ENCODE data around the gene PYGB.

The PYGB gene

DNA sequence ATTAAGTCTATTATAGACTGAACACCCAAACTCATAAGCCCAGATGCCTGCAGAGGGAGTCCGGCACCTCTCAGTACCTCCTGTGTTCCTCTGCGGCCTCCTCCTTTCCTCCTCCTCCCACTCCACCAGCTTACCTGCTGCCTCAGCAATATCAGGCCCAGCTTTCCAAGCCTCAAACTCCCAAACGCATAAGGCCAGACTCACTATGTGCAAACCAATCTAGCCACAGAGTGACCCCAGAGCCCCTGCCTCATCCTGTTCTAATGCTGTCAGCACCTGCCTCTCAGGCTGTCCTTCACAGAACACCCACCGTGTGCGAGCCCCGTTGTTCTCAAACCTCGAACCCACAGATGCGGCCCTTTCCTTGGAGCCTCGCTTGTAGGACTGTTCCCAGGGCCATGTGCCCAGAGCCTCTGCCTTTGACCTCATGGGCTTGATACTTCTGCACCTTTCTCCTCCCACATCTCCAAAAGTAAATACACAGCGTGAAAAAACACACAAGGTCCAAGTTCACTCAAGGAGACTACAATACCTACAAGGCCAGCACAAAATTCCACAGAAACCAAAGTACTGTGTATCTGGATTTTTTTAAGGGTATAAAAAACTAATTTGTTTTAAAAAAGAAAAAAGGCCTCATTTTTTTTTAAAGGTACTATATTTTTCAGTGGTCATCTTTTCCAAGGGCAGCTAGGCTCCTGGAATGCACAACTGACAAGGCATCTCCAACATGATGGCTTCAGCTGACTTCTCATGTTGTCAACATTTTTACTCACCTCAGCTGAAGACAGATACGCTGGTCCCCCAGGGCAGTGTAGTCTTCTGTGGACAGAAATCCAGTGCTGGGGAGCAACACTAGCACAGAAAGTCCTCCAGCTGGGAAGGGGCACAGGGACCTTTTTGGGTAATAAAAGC, 90.5 kb downstream of the PYGB start:
- no peak for DNase-seq

GRCh38 chr20:25339608-25340007, 91.7 kb downstream of the PYGB start:
- no peak for DNase-seq

DNA sequence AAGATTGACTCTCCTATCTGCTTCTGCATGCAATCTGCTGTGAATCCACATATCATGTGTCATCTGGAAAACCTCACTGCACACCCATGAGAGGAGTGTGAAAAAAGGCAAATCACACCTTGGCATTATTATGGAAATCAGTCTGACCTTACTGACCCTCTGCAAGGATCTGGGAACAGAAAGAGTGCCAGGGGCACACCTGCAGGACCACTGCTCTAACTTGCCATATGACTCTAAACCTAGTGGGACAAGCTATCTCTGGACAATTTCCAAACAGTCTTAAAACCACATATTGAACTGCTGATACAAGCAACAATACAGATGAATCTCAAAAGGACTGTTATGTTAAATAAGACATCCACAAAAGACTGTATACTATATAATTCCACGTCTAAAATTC, 92.5 kb downstream of the PYGB start:
- no peak for DNase-seq

DNA sequence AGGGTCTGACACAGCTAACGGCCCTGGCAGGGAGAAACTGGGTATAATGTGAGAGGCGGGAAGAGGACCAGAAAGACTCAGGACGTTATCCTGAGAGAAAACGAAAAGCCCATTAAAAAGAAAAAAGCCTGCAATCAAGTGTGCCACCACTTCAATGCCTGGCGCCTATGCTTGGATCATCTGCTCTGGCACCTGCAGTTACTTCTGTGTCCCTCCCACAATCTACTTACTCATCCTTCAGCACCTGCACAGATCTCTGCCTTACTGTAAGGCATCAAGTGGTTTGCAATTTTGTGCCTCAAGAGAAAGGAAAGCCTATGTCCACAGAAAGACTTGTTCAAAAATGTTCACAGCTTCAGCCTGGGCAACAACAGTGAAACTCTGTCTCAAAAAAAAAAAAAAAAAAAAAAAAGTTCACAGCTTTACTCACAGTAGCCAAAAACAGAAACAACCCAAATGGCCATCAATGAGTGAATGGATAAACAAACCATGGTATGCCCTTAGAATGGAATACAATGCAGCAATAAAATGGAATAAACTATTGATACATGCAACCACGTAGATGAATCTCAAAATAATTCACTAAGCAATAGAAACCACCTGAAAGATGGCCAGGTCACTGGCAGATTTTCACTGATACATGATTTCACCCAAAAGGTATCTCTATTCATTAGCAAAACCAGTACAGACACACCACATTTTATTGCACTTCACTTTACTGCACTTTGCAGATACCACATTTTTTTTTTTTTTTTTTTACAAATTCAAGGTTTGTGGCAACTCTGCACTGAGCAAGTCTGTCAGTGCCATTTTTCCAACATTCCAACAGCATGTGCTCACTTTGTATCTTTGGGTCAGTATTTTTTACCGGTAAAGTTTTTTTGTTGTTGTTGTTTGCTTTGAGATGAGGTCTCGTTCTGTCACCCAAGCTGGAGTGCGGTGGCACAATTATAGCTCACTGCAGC, 94.1 kb downstream of the PYGB start:
- DNase-seq: no peak

- no peak for DNase-seq
Measured at GRCh38 chr20:25344634-25345033, 96.7 kb downstream of the PYGB start.

DNA sequence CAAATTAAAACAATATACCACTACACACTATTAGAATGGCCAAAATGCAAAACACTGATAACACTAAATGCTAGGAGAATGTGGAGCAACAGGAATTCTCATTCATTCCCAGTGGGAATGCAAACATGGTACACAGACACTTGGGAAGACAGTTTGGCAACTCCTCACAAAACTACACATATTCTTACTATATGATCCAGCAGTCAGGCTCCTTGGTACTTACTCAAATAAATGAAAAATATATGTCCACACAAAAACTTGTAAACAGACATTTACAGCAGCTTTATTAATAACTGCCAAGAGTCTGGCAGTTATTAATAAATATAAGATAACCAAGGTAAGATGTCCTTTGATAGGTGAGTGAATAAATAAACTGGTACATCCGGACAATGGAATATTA, 97.8 kb downstream of the PYGB start:
- DNase-seq: no peak

DNA sequence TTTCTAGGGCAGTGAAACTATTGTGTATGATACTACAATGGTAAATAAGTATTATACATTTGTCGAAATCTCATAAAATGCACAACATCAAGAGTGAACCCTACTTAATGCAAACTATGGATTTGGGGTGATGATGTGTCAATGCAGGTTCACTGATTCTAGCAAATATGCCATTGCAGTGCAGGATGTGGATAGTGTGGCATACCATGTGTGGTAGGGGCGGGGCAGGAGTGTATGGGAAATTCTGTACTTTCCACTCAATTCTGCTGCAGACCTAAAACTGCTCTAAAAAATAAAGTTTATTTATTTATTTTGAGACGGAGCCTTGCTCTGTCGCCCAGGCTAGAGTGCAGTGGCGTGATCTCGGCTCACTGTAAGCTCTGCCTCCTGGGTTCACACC, 98.5 kb downstream of the PYGB start:
- DNase-seq: no peak
